H7 (cell line): ENCODE results near the gene A4GALT. TPM values are rescaled to one million over a fixed set of nuclear protein-coding genes. Genes with fewer than 3 reads are reported as not detected.

ENCODE experiments used
- DNase-seq: peaks from one replicate; pipeline ENCODE4 v3.0.0; 2012
- H3K27me3 ChIP-seq: 2 replicates; pipeline ENCODE4 v1.6.0; 2011; ENCODE audit warnings: mild to moderate bottlenecking, low read length; ENCODE audit not compliant: control insufficient read depth, insufficient read depth
- H3K36me3 ChIP-seq: replicated peaks from 2 replicates; pipeline ENCODE4 v1.5.1; 2011; ENCODE audit warnings: low read length; ENCODE audit not compliant: control insufficient read depth, insufficient read depth
- H3K4me3 ChIP-seq: 2 replicates; pipeline ENCODE4 v1.5.1; 2011; ENCODE audit warnings: low read depth, mild to moderate bottlenecking, control low read depth, low read length, moderate library complexity; ENCODE audit not compliant: insufficient read depth
- total RNA-seq: library from RNA; depleted of rRNA; stranded (reverse); fragments of >200 nt; shearing (Covaris generic); gene quantifications from 2 replicates; pipeline ENCODE4 v1.2.3, GENCODE V29; 2014; rRNA removed

The A4GALT gene
- total RNA-seq, 1 experiment from 2014 or later: 7.6 TPM

GRCh38 chr22:42646569-42647525, 73.8 kb downstream of the A4GALT start:
- DNase-seq: peak; percentile 50
- Histone ChIP-seq H3K4me3 (no peak overlapping the region), H3K36me3 (no peaks in the 10 kb centered on the region), H3K27me3 (no peaks in the 10 kb centered on the region)

- no peak overlapping the region for H3K4me3 ChIP-seq
- no peaks in the 10 kb centered on the region for H3K27me3 ChIP-seq
- no peaks in the 10 kb centered on the region for H3K36me3 ChIP-seq
- peak; percentile 52 for DNase-seq
Measured at GRCh38 chr22:42645938-42646568, 74.6 kb downstream of the A4GALT start.

DNA sequence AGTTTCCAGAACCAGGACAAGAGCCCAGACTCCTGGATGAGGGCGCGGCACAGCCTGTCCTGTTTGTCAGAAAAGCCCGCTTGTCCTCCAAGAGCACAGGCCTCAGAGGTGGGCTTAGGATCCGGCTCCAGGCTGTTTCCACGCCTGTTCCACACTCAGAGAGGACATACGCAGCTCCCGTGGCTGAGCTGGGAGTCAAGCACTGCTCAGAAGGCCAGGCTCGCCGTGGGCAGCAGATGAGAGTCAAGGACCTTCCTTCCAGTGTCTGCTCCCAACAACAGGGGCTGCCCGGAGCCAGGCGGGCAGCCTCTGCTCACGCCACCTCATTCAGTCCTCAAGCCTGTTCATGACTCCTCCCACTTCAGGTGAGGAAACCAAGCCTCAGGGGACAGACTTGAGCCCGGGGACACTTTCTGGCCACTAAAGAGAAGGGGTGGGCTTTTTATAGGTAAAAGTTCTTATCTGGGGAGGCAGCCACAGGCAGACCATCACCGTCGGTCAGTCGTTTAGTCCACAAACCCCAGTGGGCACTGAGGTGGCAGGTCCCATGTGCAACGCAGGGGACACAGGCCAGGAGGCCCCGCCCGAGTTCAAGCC, 75.2 kb downstream of the A4GALT start:
- peak; percentile 58 for DNase-seq
- no peak overlapping the region for H3K4me3 ChIP-seq
- H3K27me3 ChIP-seq: no peaks in the 10 kb centered on the region
- no peaks in the 10 kb centered on the region for H3K36me3 ChIP-seq

- Histone ChIP-seq H3K36me3 (no peaks in the 10 kb centered on the region), H3K27me3 (no peaks in the 10 kb centered on the region), H3K4me3 (no peak overlapping the region)
- DNase-seq: peak; percentile 67
Measured at GRCh38 chr22:42644422-42645340, 76.0 kb downstream of the A4GALT start.

- Histone ChIP-seq H3K4me3 (no peak overlapping the region), H3K36me3 (no peaks in the 10 kb centered on the region)
Measured at GRCh38 chr22:42643634-42644421, 76.8 kb downstream of the A4GALT start.

DNA sequence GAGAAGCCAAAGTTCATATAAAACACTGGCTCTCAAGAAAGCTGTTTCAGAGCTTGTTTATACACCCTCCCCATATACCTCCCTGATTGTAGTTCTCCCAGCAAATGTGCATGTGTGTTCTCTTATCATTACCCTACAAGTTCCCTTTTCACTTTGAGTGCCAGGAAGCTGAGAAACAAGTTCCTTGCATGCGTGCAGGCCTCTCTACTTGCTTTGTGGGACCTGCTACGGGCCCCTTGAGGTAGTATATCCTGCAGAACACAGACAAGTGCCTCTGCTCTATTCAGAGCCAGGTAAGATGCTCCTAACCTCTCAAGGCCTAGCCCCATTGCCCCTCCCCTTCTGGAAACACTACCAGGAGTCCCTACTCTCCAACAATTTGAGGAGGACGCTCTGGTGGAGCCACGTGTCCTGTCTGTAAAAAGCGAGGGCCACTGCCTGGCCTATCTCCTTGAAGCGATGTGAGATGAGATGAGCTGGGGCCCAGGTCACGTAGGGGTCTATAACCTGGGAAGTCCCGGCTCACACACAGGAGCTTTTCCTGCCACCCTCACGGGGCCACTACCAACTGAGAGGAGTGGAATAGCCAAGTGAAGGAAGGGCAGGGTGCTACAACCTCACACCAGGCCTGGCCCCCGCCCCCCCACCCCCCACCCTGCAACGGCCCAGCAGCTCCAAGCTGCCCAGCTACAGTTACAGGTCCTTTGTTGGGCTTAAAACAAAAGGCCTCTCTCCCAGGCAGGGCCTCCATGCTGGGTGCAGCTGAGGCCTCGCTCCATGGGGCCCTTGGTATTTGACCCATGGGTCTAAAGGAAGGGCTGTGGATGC, 77.7 kb downstream of the A4GALT start:
- no peaks in the 10 kb centered on the region for H3K36me3 ChIP-seq
- DNase-seq: peak; percentile 74

More at GRCh38 chr22:42643634-42644421, 76.8 kb downstream of the A4GALT start:
- DNase-seq: peak; percentile 51
- H3K27me3 ChIP-seq: no peaks in the 10 kb centered on the region

More for the DNA sequence above, 77.7 kb downstream of the A4GALT start:
- no peaks in the 10 kb centered on the region for H3K27me3 ChIP-seq
- H3K4me3 ChIP-seq: no peak overlapping the region

Other genes starting within 250 kb of the A4GALT start
- gene RRP7A, start 201.1 kb downstream of the A4GALT start, total RNA-seq: 33.1 and 39.3 TPM in 2 replicates
- 2.6 and 7.5 TPM in 2 replicates for gene SERHL2, start 166.9 kb downstream of the A4GALT start, total RNA-seq
- 43.2 and 47.9 TPM in 2 replicates for gene POLDIP3, start 106.0 kb downstream of the A4GALT start, total RNA-seq
- gene ATP5MGL, start 80.3 kb downstream of the A4GALT start, total RNA-seq: 0.42 TPM in 1 of 2 replicates, not detected in the other
- 75.6 and 86.8 TPM in 2 replicates for gene CYB5R3, start 71.5 kb downstream of the A4GALT start, total RNA-seq
- 19.7 and 28.9 TPM in 2 replicates for gene ARFGAP3, start 136.4 kb upstream of the A4GALT start, total RNA-seq